HUDEP-2 (cell line): ENCODE results near the gene AKR1C4.

Source experiments
- DNase-seq, 76 experiments: peaks; one replicate each; lab custom pipeline; 2025; ENCODE audit not compliant: unreplicated experiment in 76 of 76; lab: John Stamatoyannopoulos, UW

Gene AKR1C4

DNA sequence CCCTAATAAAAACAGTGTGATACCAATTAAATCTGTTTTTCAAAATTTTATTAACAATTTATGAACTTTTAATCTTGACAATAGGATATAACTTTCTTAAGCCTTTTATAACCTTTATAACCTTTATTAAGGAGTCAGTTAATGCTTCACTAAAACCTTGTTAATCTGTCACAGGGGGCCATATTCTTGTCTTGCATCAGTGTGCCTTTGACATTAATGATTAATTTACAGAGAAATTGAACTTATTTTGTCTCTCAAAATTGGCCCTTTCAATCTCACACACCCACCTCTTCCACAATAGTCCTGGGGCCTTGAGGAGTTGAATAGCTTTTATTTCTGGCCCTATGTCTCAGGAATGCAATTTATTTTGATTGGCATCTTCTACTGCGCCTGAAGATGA lies 68.5 kb downstream of the AKR1C4 start:
- no peak for DNase-seq

DNA sequence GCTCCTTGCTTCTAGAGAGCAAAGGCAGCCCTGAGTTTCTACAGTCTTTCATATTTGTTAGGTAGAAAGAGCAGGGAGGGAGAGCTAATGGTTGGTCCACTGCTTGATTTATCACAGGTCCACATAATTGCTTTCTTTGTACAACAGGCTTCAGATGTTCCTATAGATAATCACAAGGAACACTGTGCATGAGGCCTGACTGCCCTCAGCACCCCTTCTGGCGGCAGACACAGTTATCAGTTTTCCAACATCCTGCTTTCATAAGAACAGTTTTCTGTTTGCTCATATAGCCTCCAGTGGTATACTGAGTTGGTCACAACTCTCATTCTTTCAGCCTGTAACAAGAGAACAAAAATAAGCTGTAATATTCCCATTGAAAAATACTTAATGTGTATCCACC lies 69.7 kb downstream of the AKR1C4 start:
- peak in 5 of 76 experiments; percentile 4 to 20 (median 8) for DNase-seq

DNA sequence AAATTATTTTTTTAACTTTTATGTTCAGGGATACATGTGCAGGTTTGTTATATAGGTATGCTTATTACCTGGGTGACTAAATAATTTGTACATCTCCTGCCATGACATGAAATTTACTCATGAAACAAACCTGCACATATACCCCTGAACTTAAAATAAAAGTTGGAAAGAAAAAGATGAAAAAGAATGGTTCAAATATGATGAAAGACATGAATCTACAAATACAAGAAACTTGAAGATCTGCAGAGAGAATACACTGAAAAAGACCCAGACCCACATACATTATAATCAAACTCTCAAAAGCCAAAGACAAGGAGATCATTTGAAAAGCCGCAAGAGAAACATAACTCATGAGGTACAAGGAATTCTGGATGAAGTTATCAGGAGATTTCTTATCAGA lies 70.2 kb downstream of the AKR1C4 start:
- DNase-seq = no peak

DNA sequence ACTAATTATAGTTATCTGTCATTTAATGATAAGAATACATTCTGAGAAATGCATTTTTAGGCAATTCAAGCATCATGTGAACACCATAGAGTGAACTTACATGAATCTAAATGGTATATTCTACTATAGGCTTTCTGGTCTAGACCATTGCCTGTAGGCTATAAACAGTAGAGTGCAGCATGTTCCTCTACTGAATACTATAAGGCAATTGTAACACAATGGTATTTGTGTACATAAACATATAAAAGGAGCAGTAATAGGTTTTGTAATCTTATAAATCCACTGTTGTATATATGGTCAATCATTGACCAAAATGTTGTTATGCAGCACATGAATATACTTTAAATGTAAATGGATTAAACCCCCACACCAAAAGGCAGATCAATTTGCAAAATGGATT lies 71.6 kb downstream of the AKR1C4 start:
- DNase-seq = no peak
